ENCODE data around the gene TUBB4B.

DNA sequence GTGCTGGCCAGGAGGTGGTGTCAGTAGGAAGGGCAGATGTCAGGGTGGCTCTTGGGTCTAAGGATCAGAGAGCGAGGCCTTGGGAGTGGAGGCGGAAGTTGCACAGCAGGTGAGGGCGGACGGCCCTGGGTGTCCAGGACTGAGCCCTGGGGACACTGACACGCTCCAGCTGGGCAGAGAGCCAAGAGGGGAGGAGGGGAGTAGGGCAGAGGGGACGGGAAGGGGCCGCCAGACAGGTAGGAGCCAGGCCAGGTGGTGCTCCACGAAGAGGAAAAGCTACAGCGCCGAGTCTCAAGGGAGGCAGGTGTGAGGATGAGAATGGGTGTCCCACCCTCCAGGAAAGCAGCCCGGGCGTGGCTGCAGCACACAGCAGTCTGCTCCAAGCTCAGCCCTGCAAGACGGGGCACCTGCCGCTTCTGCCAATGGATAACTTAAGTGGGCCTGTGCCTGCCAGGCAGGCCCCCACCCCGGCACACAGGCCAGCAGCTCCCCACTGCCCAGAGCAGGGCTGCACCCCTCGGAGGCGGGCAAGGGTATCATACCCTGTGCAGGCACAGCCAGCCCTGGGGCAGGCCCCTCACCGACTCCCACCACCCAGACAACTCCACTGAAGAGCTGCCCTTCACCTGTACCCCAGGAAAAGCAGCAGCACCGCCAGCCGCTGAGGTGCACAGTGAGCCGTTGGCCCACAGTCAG is 45.4 kb upstream of the TUBB4B start:
- TF ChIP-seq EZH2 (IDR thresholded peaks at IDR 0.05; ENCODE audit: insufficient read depth, poor library complexity, severe bottlenecking) (no peak), EZH2phosphoT487 (IDR thresholded peaks at IDR 0.05; ENCODE audit: insufficient read depth, low read depth) (no peak)
